Measurements from ENCODE around the gene EBF4.

Gene EBF4

GRCh38 chr20:2693286-2694007, 867 bp downstream of the EBF4 start:
- Histone ChIP-seq H2AFZ (ENCODE audit: low read depth, low read length, severe bottlenecking) (no peak overlapping the region), H3K36me3 (ENCODE audit: low read length) (no peaks in the 10 kb centered on the region), H3K9ac (ENCODE audit: low read length) (no peak overlapping the region), H3K4me3 (ENCODE audit: insufficient read depth, low read length, poor library complexity, severe bottlenecking) (no peak overlapping the region), H3F3A (ENCODE audit: insufficient read depth) (no peaks in the 10 kb centered on the region), H3K79me2 (ENCODE audit: insufficient read depth, low read length) (no peaks in the 10 kb centered on the region), H3K9me3 (ENCODE audit: insufficient read depth, low read length) (no peaks in the 10 kb centered on the region), H3K27me3 (ENCODE audit: low read length) (no peaks in the 10 kb centered on the region), H3K9me2 (replicated peaks; ENCODE audit: insufficient read depth, low read length) (no peaks in the 10 kb centered on the region), H4K20me1 (ENCODE audit: low read depth, low read length) (no peaks in the 10 kb centered on the region), H3K27ac (ENCODE audit: low read depth, low read length) (no peak overlapping the region), H3K4me2 (ENCODE audit: low read depth, low read length, poor library complexity, severe bottlenecking) (no peak overlapping the region)
- TF ChIP-seq CTCF (IDR thresholded peaks at IDR 0.05; ENCODE audit: insufficient read depth, low read length, poor library complexity, severe bottlenecking) (no peak), EZH2phosphoT487 (conservative IDR thresholded peaks at IDR 0.05; ENCODE audit: low read length) (no peak)

- no peak overlapping the region for H3K4me2 ChIP-seq (ENCODE audit: low read depth, low read length, poor library complexity, severe bottlenecking)
- no peaks in the 10 kb centered on the region for H3K9me2 ChIP-seq (replicated peaks; ENCODE audit: insufficient read depth, low read length)
- no peak overlapping the region for H3K4me3 ChIP-seq (ENCODE audit: insufficient read depth, low read length, poor library complexity, severe bottlenecking)
- H3K79me2 ChIP-seq (ENCODE audit: insufficient read depth, low read length) = no peaks in the 10 kb centered on the region
- no peak overlapping the region for H3K27ac ChIP-seq (ENCODE audit: low read depth, low read length)
- TF ChIP-seq CTCF (IDR thresholded peaks at IDR 0.05; ENCODE audit: insufficient read depth, low read length, poor library complexity, severe bottlenecking) = no peak
- no peak for TF ChIP-seq EZH2phosphoT487 (conservative IDR thresholded peaks at IDR 0.05; ENCODE audit: low read length)
- H3F3A ChIP-seq (ENCODE audit: insufficient read depth) = no peaks in the 10 kb centered on the region
- no peaks in the 10 kb centered on the region for H4K20me1 ChIP-seq (ENCODE audit: low read depth, low read length)
- no peaks in the 10 kb centered on the region for H3K36me3 ChIP-seq (ENCODE audit: low read length)
- no peaks in the 10 kb centered on the region for H3K9me3 ChIP-seq (ENCODE audit: insufficient read depth, low read length)
- no peak overlapping the region for H3K9ac ChIP-seq (ENCODE audit: low read length)
- no peak overlapping the region for H2AFZ ChIP-seq (ENCODE audit: low read depth, low read length, severe bottlenecking)
- H3K27me3 ChIP-seq (ENCODE audit: low read length) = no peaks in the 10 kb centered on the region
These were observed 1.5 kb downstream of the EBF4 start for GRCh38 chr20:2694008-2694471.

- Histone ChIP-seq H3K9ac (ENCODE audit: low read length) (no peak overlapping the region), H3K4me3 (ENCODE audit: insufficient read depth, low read length, poor library complexity, severe bottlenecking) (no peak overlapping the region), H3F3A (ENCODE audit: insufficient read depth) (no peaks in the 10 kb centered on the region), H3K27me3 (ENCODE audit: low read length) (no peaks in the 10 kb centered on the region), H3K4me2 (ENCODE audit: low read depth, low read length, poor library complexity, severe bottlenecking) (no peak overlapping the region), H3K9me3 (ENCODE audit: insufficient read depth, low read length) (no peaks in the 10 kb centered on the region), H3K9me2 (replicated peaks; ENCODE audit: insufficient read depth, low read length) (no peaks in the 10 kb centered on the region), H2AFZ (ENCODE audit: low read depth, low read length, severe bottlenecking) (no peak overlapping the region), H3K27ac (ENCODE audit: low read depth, low read length) (no peak overlapping the region), H4K20me1 (ENCODE audit: low read depth, low read length) (no peaks in the 10 kb centered on the region), H3K79me2 (ENCODE audit: insufficient read depth, low read length) (no peaks in the 10 kb centered on the region), H3K36me3 (ENCODE audit: low read length) (no peaks in the 10 kb centered on the region)
- no peak for TF ChIP-seq EZH2phosphoT487 (conservative IDR thresholded peaks at IDR 0.05; ENCODE audit: low read length)
- TF ChIP-seq CTCF (IDR thresholded peaks at IDR 0.05; ENCODE audit: insufficient read depth, low read length, poor library complexity, severe bottlenecking) = no peak
These were observed 1.9 kb downstream of the EBF4 start for GRCh38 chr20:2694519-2694918.

Data from SU-DHL-6 (cell line).